ENCODE measurements around the gene SORBS2.
A peak's percentile ranks its signal among the peaks of the same experiment; 100 is the strongest.
"Not testable (repeated sequence)": the region's sequence is repeated elsewhere in the genome, so short reads cannot be mapped to it uniquely, and the experiment has no call there.

SORBS2 gene

GRCh38 chr4:185560316-185560715 is 251.7 kb downstream of the SORBS2 start:
- DNase-seq (ENCODE audit: insufficient read length, low spot score) (no peak), FAIRE-seq (no peak)
- TF ChIP-seq CTCF (IDR thresholded peaks at IDR 0.05; ENCODE audit: insufficient read depth, missing control alignments): no peak

GRCh38 chr4:185559915-185560281 is 252.1 kb downstream of the SORBS2 start:
- DNase-seq (ENCODE audit: insufficient read length, low spot score): no peak
- FAIRE-seq: no peak
- TF ChIP-seq CTCF (IDR thresholded peaks at IDR 0.05; ENCODE audit: insufficient read depth, missing control alignments): no peak

GRCh38 chr4:185559251-185559914 is 252.6 kb downstream of the SORBS2 start:
- not testable (repeated sequence) for FAIRE-seq; DNase-seq (ENCODE audit: insufficient read length, low spot score)

- FAIRE-seq (no peak), DNase-seq (ENCODE audit: insufficient read length, low spot score) (no peak)
- TF ChIP-seq CTCF (IDR thresholded peaks at IDR 0.05; ENCODE audit: insufficient read depth, missing control alignments): no peak
These were observed 257.4 kb downstream of the SORBS2 start for GRCh38 chr4:185554365-185555126.

- no peak for DNase-seq (ENCODE audit: insufficient read length, low spot score)
- no peak for TF ChIP-seq CTCF (IDR thresholded peaks at IDR 0.05; ENCODE audit: insufficient read depth, missing control alignments)
- peak; percentile 29 for FAIRE-seq
These were observed 259.7 kb downstream of the SORBS2 start for GRCh38 chr4:185552254-185552653.

- no peak for TF ChIP-seq CTCF (IDR thresholded peaks at IDR 0.05; ENCODE audit: insufficient read depth, missing control alignments)
- FAIRE-seq (no peak), DNase-seq (ENCODE audit: insufficient read length, low spot score) (no peak)
These were observed 261.1 kb downstream of the SORBS2 start for GRCh38 chr4:185550933-185551332.

- FAIRE-seq (no peak), DNase-seq (ENCODE audit: insufficient read length, low spot score) (no peak)
- TF ChIP-seq CTCF (IDR thresholded peaks at IDR 0.05; ENCODE audit: insufficient read depth, missing control alignments): no peak
These were observed 262.8 kb downstream of the SORBS2 start for GRCh38 chr4:185549095-185549639.

All from D721Med (cell line).